ENCODE results near the gene DPM2.
A peak's percentile ranks its signal among the peaks of the same experiment; 100 is the strongest.

DPM2 gene

GRCh38 chr9:127955294-127956015 lies 17.8 kb upstream of the DPM2 start:
- DNase-seq: peak; percentile 84
- peak; percentile 96 for ATAC-seq

- DNase-seq: no peak
- no peak for ATAC-seq
These were observed 17.2 kb upstream of the DPM2 start for GRCh38 chr9:127954831-127955293.

GRCh38 chr9:127953768-127954505 lies 16.3 kb upstream of the DPM2 start:
- ATAC-seq: no peak
- DNase-seq: no peak

- no peak for DNase-seq
- no peak for ATAC-seq
These were observed 15.5 kb upstream of the DPM2 start for GRCh38 chr9:127953154-127953553.

- DNase-seq (no peak), ATAC-seq (no peak)
These were observed 13.0 kb upstream of the DPM2 start for GRCh38 chr9:127950513-127951289.

- DNase-seq (no peak), ATAC-seq (no peak)
These were observed 12.3 kb upstream of the DPM2 start for GRCh38 chr9:127949827-127950512.

- ATAC-seq: no peak
These were observed 10.4 kb upstream of the DPM2 start for GRCh38 chr9:127947841-127948710.

GRCh38 chr9:127946728-127947127 lies 9.1 kb upstream of the DPM2 start:
- no peak for DNase-seq

More at GRCh38 chr9:127947841-127948710, 10.4 kb upstream of the DPM2 start:
- no peak for DNase-seq

GRCh38 chr9:127945942-127946341 lies 8.3 kb upstream of the DPM2 start:
- ATAC-seq (no peak), DNase-seq (no peak)

More at GRCh38 chr9:127946728-127947127, 9.1 kb upstream of the DPM2 start:
- ATAC-seq: no peak

- DNase-seq: no peak
- no peak for ATAC-seq
These were observed 7.7 kb upstream of the DPM2 start for GRCh38 chr9:127945338-127945737.

GRCh38 chr9:127944586-127945218 lies 7.0 kb upstream of the DPM2 start:
- ATAC-seq: no peak
- DNase-seq: no peak

- ATAC-seq (peak; percentile 84), DNase-seq (peak; percentile 89)
These were observed 6.1 kb upstream of the DPM2 start for GRCh38 chr9:127943731-127944144.

GRCh38 chr9:127943011-127943662 lies 5.5 kb upstream of the DPM2 start:
- no peak for DNase-seq
- ATAC-seq: no peak

- ATAC-seq (peak; percentile 29), DNase-seq (peak; percentile 65)
These were observed 4.8 kb upstream of the DPM2 start for GRCh38 chr9:127942216-127943010.

GRCh38 chr9:127941961-127942215 lies 4.2 kb upstream of the DPM2 start:
- no peak for ATAC-seq
- DNase-seq: no peak

- DNase-seq: no peak
- no peak for ATAC-seq
These were observed 3.7 kb upstream of the DPM2 start for GRCh38 chr9:127941062-127941960.

- DNase-seq: no peak
- no peak for ATAC-seq
These were observed 2.9 kb upstream of the DPM2 start for GRCh38 chr9:127940593-127940992.

- ATAC-seq: no peak
These were observed 640 bp upstream of the DPM2 start for GRCh38 chr9:127938298-127938690.

GRCh38 chr9:127937056-127937387 lies 632 bp downstream of the DPM2 start:
- DNase-seq (no peak), ATAC-seq (no peak)

More at GRCh38 chr9:127938298-127938690, 640 bp upstream of the DPM2 start:
- no peak for DNase-seq
